ENCODE measurements around the gene PSORS1C1. TPM values are rescaled to one million over a fixed set of nuclear protein-coding genes. Genes with fewer than 3 reads are reported as not detected.
"Not testable (repeated sequence)": the region's sequence is repeated elsewhere in the genome, so short reads cannot be mapped to it uniquely, and the experiment has no call there.

Gene PSORS1C1
- total RNA-seq, 1 experiment from 2014 or later, result 0.48 TPM

GRCh38 chr6:31065556-31065955 lies 49.0 kb upstream of the PSORS1C1 start:
- H3K56ac ChIP-seq (ENCODE audit: insufficient read length, low read depth, low read length), result no peak overlapping the region
- H2BK12ac ChIP-seq (ENCODE audit: insufficient read length, low read depth, low read length), result no peak overlapping the region
- no peak for DNase-seq
- H3K9me3 ChIP-seq (ENCODE audit: control insufficient read depth, low read depth, low read length), result no peaks in the 10 kb centered on the region
- no peaks in the 10 kb centered on the region for H3K79me2 ChIP-seq (ENCODE audit: insufficient read depth, low read length)
- H3K9ac ChIP-seq (ENCODE audit: extremely low read depth, insufficient read length, low read length), result no peak overlapping the region
- H4K91ac ChIP-seq (ENCODE audit: insufficient read length, low read depth, low read length), result no peak overlapping the region
- Mint-ChIP-seq H3K9me3 (peaks cover 0 to 8% of the 10 kb centered on the region in 2 experiments; a peak in 2 of 5 replicates), H3K36me3 (ENCODE audit: insufficient read depth in 1 of 3, low read depth in 3 of 3) (no peaks in the 10 kb centered on the region), H3K4me1 (peaks cover 18% of the 10 kb centered on the region in 2 experiments), H3K27me3 (ENCODE audit: low read depth) (no peaks in the 10 kb centered on the region; the same call in none of the 2 replicates), H3K27ac (no peak overlapping the region), H3K4me3 (no peak overlapping the region)
- no peaks in the 10 kb centered on the region for H3K23me2 ChIP-seq (ENCODE audit: insufficient read length, low read depth, low read length, poor library complexity, severe bottlenecking)
- H3K14ac ChIP-seq (ENCODE audit: insufficient read depth, low read length), result no peak overlapping the region
- no peak overlapping the region for H2BK15ac ChIP-seq (ENCODE audit: low read depth, low read length)
- no peak overlapping the region for H4K8ac ChIP-seq (replicated peaks; ENCODE audit: insufficient read length, low read depth, low read length)
- no CpG with 5 or more reads among the region's 2 CpGs for WGBS (ENCODE audit: extremely low coverage, insufficient read length, low lambda C conversion rate)
- H2AFZ ChIP-seq (ENCODE audit: low read length), result no peak overlapping the region
- no peaks in the 10 kb centered on the region for H3K27me3 ChIP-seq (ENCODE audit: insufficient read depth, low read length)
- no peak overlapping the region for H2BK20ac ChIP-seq (ENCODE audit: low read depth, low read length, poor library complexity, severe bottlenecking)
- no peak overlapping the region for H3T11ph ChIP-seq (ENCODE audit: low read length)
- no peak overlapping the region for H2BK5ac ChIP-seq (ENCODE audit: insufficient read length, low read length)
- no peak overlapping the region for H2AK5ac ChIP-seq (ENCODE audit: insufficient read length, low read length)
- H4K20me1 ChIP-seq (ENCODE audit: control insufficient read depth, insufficient read depth, insufficient read length), result no peaks in the 10 kb centered on the region
- no peaks in the 10 kb centered on the region for H3K79me1 ChIP-seq (ENCODE audit: insufficient read depth, low read depth, low read length, poor library complexity, severe bottlenecking)
- H3K4me1 ChIP-seq (ENCODE audit: insufficient read depth, low read length), result peaks cover 2% of the 10 kb centered on the region; the same call in 1 of the 2 replicates
- no peak overlapping the region for H4K5ac ChIP-seq (ENCODE audit: insufficient read length, low read depth, low read length)
- H2BK120ac ChIP-seq (ENCODE audit: low read depth, low read length, poor library complexity, severe bottlenecking), result no peak overlapping the region
- H3K4ac ChIP-seq (ENCODE audit: low read depth, low read length), result no peak overlapping the region
- no peak overlapping the region for H3K23ac ChIP-seq (ENCODE audit: insufficient read length, low read depth, low read length)
- H3K18ac ChIP-seq (ENCODE audit: insufficient read length, low read depth, low read length), result no peak overlapping the region
- TF ChIP-seq CTCF (conservative IDR thresholded peaks at IDR 0.05), result no peak
- H3K27ac ChIP-seq (ENCODE audit: insufficient read length, low read depth, low read length), result no peak overlapping the region
- H3K4me2 ChIP-seq (ENCODE audit: insufficient read depth, insufficient read length, low read length), result no peak overlapping the region

- not testable (repeated sequence) for H3K79me1 ChIP-seq (ENCODE audit: insufficient read depth, low read depth, low read length, poor library complexity, severe bottlenecking); H2AK5ac ChIP-seq (ENCODE audit: insufficient read length, low read length); H3K27ac Mint-ChIP-seq; H3K14ac ChIP-seq (ENCODE audit: insufficient read depth, low read length); H3K9me3 Mint-ChIP-seq; H2BK15ac ChIP-seq (ENCODE audit: low read depth, low read length); H4K8ac ChIP-seq (replicated peaks; ENCODE audit: insufficient read length, low read depth, low read length); H3K27me3 ChIP-seq (ENCODE audit: insufficient read depth, low read length); H3K27me3 Mint-ChIP-seq (ENCODE audit: low read depth); H3K9me3 ChIP-seq (ENCODE audit: control insufficient read depth, low read depth, low read length); H3T11ph ChIP-seq (ENCODE audit: low read length); H3K4ac ChIP-seq (ENCODE audit: low read depth, low read length); H3K27ac ChIP-seq (ENCODE audit: insufficient read length, low read depth, low read length); H4K20me1 ChIP-seq (ENCODE audit: control insufficient read depth, insufficient read depth, insufficient read length); H3K4me2 ChIP-seq (ENCODE audit: insufficient read depth, insufficient read length, low read length); DNase-seq; H3K4me1 ChIP-seq (ENCODE audit: insufficient read depth, low read length); H3K36me3 Mint-ChIP-seq (ENCODE audit: insufficient read depth in 1 of 3, low read depth in 3 of 3); H2BK5ac ChIP-seq (ENCODE audit: insufficient read length, low read length); H2BK20ac ChIP-seq (ENCODE audit: low read depth, low read length, poor library complexity, severe bottlenecking); H4K5ac ChIP-seq (ENCODE audit: insufficient read length, low read depth, low read length); H4K91ac ChIP-seq (ENCODE audit: insufficient read length, low read depth, low read length); H3K23me2 ChIP-seq (ENCODE audit: insufficient read length, low read depth, low read length, poor library complexity, severe bottlenecking); H3K4me3 Mint-ChIP-seq; H3K23ac ChIP-seq (ENCODE audit: insufficient read length, low read depth, low read length); H2AFZ ChIP-seq (ENCODE audit: low read length); H3K9ac ChIP-seq (ENCODE audit: extremely low read depth, insufficient read length, low read length); H3K79me2 ChIP-seq (ENCODE audit: insufficient read depth, low read length); H3K56ac ChIP-seq (ENCODE audit: insufficient read length, low read depth, low read length); H2BK12ac ChIP-seq (ENCODE audit: insufficient read length, low read depth, low read length); H2BK120ac ChIP-seq (ENCODE audit: low read depth, low read length, poor library complexity, severe bottlenecking); H3K18ac ChIP-seq (ENCODE audit: insufficient read length, low read depth, low read length)
- H3K4me1 Mint-ChIP-seq, result peaks cover 28 to 30% of the 10 kb centered on the region in 2 experiments
- no CpG with 5 or more reads among the region's 32 CpGs for WGBS (ENCODE audit: extremely low coverage, insufficient read length, low lambda C conversion rate)
These were observed 47.6 kb upstream of the PSORS1C1 start for GRCh38 chr6:31067028-31067427.
